ENCODE results near the gene TSC22D2.

The TSC22D2 gene

DNA sequence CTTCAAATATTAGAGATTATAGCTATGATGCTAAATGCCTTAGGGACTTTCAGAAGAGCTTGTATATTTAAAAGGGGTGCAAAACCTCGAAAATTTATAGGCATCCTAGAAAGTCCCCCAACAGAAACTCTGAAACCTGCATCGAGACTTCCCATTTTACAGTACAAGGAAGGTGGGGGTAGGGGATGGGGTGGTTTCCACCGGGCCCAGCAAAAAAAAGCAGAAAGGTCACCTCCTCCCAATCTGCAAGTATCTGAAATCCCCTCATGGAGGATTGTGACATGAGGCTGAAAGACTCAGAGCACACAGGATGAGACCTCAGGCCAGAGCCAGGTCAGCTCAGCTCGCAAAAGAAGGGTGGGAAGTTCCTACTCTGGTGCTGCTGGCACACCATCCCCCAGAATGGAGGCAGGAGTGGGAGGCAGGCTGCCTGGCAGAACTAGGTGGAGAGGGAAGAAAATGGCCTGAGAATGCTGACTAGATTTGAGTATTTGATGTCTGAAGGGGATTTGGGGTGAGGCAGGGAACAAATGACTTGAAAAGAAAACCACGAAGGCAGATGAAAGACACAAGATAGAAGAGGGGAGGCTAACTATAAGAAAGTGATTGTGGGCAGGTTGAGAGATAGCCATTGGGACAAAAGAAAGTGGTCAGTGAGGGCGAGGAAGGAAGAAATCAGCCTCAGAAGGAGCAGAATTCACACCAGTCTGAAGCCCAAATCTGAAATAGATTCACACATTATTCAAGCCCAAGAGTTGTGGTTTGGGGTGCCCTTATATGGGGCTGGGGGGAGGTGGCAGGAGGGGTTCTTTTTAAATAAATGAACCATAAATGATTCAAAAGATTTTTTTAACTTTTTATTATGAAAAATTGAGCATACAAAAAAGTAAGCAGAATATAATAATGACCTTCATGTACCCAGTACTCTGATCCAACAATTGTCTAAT, 22.5 kb upstream of the TSC22D2 start:
- no peak for DNase-seq

- DNase-seq, result no peak
These were observed 19.3 kb upstream of the TSC22D2 start for GRCh38 chr3:150388498-150389418.

GRCh38 chr3:150390087-150390486, 18.0 kb upstream of the TSC22D2 start:
- DNase-seq, result no peak

DNA sequence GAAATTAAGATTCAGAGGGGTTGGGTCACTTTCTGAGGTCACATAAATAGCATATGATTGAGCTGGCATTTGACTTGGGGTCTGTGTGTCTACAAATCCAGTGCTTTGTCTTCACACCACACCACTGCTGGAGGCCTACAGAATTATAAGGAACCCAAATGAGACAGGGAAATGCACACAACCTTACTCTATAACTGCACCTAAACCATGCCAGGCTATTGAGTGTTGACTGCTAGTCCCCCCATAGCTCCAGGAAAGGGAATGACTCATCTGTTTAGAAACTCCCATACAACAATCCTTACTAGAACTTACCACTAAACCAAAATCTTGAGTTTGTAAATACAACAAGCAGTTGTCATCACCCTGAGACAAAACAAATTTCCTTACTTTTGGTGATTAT, 16.9 kb upstream of the TSC22D2 start:
- no peak for DNase-seq

DNA sequence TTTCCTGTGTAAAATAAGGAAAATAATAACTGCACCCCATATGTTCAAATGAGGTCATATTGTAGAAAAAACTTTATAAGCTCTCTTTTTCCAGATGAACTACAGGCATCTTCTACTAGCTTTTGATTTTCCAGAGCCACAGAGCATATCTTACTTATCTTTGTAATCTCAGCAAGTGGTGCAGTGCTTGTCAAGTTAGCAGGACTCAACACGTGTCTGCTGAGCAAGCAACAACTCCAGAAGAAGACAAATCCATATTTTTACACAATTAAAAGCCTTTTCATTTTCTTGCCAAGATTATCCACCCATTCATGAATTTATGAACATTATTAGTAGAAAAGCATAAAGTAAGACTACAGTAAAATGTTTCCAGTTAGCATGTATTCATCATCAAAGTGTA, 14.4 kb upstream of the TSC22D2 start:
- DNase-seq, result no peak

DNA sequence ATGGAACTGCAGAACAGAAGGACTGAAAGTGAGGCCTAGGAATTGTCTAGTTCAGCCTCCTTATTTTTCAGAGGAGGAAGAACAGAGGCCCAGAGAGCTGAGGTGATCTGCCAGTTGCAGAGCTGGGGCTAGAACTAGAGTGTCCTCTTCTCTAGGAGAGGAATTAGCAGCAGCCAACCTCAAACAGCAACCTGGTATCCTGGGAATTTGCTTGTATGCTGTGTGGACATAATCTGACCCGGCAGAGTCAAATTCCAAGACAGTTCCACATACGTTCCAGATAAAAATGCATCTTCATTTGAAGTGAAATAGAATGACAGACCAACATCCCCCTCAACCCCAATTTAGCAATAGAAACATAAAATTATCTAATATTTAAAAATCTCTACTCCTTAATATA, 13.5 kb upstream of the TSC22D2 start:
- no peak for DNase-seq

DNA sequence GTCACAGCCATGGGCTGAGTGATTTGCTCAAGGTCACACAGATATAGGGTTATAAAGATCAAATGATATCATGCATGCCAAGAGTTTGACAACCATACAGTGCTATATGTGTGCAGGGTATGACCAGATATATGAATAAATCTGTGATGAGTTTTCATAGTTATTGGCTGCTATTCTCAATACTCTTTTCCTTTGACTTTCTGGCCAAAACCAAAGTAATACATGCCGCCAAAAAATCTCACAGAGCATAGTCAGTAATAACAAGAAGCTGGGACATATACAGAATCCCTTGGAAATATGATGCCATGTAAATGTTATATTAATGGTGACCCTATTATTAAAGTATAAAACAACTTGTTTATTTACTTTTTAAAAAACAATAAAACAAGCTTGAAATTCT, 11.6 kb upstream of the TSC22D2 start:
- no peak for DNase-seq

- DNase-seq, result peak; percentile 46
These were observed 11.0 kb upstream of the TSC22D2 start for GRCh38 chr3:150396956-150397550.

- DNase-seq, result no peak
These were observed 9.0 kb upstream of the TSC22D2 start for GRCh38 chr3:150399060-150399459.

- no peak for DNase-seq
These were observed 6.8 kb upstream of the TSC22D2 start for GRCh38 chr3:150401285-150401684.

DNA sequence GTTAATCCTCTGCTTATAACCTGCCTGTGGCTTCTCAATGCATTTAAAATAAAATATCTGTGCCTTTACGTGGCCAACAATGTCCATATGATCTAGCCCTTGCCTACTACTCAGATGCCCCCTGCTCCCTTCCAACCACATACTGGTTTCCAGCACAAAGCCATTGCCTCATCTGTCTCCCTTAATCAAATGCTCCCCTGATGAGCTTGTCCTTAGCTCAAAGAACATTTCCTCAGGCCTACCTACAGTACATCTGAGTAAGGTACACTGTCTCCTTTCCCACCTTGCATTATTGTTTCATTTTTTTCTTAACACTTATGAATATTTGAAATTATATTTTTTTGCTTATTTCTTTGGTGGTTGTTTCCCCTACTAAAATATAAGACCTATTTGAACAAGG, 5.9 kb upstream of the TSC22D2 start:
- DNase-seq, result no peak

- DNase-seq, result no peak
These were observed 4.1 kb upstream of the TSC22D2 start for GRCh38 chr3:150404023-150404422.

DNA sequence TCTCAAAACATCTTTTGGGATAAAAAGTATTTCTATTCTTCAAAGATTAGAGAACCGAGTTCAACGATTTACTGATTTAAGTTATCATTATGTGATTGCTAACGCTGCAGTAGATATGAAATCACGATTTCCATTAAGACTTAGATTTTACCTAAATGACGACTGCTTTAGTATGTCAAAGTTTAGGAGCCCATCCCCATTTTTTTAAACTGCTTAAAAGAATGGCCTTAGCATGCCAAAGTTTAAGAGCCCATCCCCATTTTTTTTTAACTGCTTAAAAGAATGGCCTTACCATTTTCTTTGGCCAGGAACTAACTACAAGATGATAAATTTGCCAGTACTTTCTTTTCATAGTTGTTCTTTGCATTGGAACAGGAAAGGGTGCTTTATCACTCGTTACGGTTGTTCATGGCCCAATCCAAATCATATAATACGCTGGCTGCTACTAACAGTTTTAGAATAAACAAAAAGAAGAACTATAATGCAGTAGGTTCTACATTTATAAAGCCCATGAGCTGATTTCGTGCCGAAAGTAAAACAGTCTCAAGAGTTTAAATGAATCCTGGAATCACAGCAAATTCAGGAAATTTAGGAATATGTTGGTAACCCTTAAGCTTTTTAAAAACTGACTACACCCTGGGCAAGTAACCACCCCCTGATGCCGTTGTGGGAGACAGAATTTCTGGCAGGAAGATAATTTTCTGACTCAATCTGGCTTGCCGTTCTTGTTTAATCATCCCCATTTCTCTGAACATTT, 869 bp upstream of the TSC22D2 start:
- DNase-seq, result no peak

GRCh38 chr3:150407808-150408220, 284 bp upstream of the TSC22D2 start:
- no peak for DNase-seq

- no peak for DNase-seq
These were observed 1.0 kb downstream of the TSC22D2 start for GRCh38 chr3:150409125-150409511.

- peak; percentile 89 for DNase-seq
These were observed 1.6 kb downstream of the TSC22D2 start for GRCh38 chr3:150409512-150410310.

DNA sequence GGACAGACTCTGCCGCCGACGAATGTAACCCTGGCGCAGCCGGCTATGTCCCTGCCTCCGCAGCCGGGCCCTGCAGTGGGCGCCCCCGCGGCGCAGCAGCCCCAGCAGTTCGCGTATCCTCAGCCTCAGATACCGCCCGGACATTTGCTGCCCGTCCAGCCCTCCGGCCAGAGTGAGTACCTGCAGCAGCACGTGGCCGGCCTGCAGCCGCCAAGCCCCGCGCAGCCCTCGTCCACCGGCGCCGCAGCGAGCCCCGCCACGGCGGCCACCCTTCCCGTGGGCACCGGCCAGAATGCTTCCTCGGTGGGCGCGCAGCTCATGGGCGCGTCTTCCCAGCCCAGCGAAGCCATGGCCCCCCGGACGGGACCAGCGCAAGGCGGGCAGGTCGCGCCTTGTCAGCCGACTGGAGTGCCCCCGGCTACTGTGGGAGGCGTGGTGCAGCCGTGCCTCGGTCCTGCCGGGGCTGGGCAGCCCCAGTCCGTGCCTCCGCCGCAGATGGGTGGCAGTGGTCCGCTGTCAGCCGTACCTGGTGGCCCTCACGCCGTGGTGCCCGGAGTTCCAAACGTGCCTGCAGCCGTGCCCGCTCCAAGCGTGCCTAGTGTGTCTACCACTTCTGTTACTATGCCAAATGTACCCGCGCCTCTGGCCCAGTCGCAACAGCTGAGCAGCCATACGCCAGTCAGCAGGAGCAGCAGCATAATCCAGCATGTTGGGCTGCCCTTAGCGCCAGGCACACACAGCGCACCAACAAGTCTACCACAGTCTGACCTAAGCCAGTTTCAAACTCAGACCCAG, 2.4 kb downstream of the TSC22D2 start:
- DNase-seq, result peak; percentile 75

DNA sequence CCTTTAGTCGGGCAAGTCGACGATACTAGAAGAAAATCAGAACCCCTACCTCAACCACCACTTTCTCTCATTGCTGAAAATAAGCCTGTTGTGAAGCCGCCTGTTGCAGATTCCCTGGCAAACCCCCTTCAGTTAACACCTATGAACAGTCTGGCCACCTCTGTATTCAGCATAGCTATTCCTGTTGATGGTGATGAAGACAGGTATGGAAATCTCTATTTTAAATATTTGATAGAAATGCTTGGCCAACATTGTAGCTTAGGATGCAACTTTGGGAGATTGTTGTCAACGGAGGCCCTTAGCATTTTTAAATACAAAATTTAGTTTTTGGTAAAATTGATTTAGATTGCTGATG, 3.0 kb downstream of the TSC22D2 start:
- DNase-seq, result no peak

DNA sequence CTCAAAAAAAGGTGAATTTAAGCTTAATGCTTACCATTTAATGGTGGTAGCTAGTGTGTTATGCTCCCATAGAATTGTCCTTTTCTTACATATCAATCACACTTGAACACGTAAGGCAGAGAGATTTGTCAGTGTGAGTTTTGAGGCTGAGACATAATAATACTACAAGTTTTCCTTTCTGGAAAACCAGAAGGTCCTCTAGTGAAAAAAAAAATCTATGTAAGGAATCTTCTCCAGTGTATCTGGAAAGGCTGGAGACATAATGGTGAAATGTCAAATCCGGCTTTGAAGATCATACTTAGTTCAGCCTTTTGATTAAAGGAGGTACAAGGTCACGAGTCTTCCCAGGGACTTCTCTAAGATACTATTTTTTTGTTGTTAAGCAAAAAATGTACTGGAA, 3.4 kb downstream of the TSC22D2 start:
- DNase-seq, result no peak

GRCh38 chr3:150411976-150412375, 3.9 kb downstream of the TSC22D2 start:
- DNase-seq, result no peak

All from femur (tissue), 1 donor.